OCI-M2 (cell line): ENCODE data around the gene TRIM54.

Source experiments
- DNase-seq: peaks from one replicate; lab custom pipeline; 2025; ENCODE audit not compliant: unreplicated experiment; lab: John Stamatoyannopoulos, UW

The TRIM54 gene

DNA sequence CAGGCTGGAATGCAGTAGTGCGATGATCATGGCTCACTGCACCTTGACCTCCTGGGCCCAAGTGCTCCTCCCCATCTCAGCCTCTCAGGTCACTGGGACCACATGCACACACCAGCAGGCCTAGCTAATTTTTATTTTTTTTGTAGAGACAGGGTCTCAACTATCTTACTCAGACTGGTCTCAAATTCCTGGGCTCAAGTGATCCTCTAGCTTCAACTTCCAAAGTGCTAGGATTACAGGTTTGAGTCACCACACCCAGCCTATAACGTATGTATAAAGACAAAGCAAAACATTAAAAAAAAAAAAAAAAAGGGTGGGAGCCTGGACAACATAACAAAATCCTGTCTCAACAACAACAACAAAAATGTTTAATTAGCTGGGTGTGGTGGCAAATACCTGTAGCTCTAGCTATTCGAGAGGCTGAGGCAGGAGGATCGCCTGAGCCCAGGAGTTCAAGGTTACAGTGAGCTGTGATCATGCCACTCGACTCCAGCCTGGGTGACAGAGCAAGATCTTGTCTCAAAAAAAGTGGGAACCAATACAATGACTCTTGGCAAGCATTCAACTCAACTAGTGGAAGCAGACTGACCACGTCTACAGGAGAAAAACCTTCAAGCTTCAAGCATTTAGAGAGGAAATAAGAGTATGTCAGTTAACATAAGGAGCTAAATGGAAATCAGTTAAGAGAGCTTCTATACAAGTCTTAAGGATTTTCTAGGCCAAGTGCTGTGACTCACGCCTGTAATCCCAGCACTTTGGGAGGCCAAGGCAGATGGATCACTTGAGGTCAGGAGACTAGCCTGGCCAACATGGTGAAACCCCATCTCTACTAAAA lies 71.8 kb downstream of the TRIM54 start:
- no peak for DNase-seq

DNA sequence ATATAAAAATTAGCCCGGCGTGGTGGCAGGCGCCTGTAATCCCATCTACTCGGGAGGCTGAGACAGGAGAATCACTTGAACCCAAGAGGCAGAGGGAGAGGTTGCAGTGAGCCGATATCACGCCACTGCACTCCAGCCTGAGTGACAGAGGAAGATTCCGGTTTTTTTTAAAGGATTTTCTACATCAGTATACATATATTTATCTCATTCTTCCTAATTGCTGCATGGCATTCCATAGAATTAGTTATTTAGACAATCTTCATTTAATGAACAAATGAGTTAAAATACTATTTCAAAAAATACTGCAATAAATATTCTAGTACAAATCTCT lies 72.3 kb downstream of the TRIM54 start:
- DNase-seq = no peak

DNA sequence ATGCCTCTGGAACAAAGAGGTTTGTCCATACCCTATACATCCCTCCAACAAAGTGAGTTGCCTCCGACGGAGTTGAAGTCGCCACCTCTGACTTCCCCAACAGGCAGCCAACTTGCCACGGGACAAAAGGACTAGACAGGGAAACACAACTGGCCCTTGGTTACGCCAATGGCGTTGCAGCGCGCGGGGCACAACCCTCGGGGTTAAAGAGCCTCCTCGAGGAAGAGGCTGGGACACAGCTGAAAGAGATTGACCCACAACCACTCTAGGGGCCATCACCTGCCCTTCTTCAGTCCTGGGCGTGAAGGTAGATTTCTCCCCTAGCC lies 73.8 kb downstream of the TRIM54 start:
- DNase-seq = no peak

DNA sequence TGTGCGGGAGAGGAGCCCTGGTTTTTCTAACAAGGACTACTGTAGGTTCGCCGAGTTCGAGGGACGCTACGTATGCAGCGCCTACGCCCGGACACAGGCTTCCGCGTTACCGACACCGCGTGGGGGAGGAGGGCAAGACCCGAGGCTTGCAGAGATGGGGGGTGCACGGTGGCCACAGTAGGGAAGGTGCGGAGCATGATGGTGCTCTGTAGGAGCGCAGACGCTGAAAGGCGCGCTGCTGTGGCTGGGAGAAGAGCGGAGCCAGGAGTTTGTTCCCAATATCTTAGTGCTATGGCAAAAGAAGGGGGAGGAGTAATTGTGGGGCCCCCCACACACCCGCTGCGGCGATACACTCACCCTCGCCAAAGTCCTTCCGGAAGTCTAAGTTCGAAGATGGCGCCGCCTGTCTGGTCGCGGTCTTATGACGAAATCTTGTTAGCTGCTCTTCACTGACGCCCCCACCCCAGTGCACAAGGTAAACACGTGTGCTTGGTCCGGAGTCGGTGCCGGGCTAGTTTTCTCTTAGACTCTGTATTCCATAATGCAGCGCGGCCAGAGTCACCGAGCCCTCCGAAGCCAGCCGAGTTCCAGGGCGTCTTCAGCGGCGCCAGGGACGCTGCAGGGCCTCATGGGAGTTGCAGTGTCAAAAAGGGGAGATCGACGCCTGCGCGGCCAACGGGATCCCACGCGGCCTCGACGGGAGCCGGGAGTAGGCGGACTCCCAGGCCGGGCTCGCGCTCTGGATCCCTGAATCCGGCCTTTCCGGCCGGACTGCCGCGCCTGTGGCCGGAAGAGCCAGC lies 74.4 kb downstream of the TRIM54 start, which contains the start of gene GTF3C2:
TSS of gene GTF3C2 (minus strand) at position 383 of the 800 bp plus-strand sequence. CDS start 13,210 bp downstream, outside the sequence.
- peak; percentile 82 for DNase-seq
